Liver (tissue), 9 donors: Measurements from ENCODE around the gene TRIM9. TPM values are rescaled to one million over a fixed set of nuclear protein-coding genes. Genes with fewer than 3 reads are reported as not detected.

Experiments
- DNase-seq: peaks from one replicate; pipeline ENCODE4 v3.0.0-alpha.2; 2017; ENCODE audit warnings: low spot score
- H3K27ac ChIP-seq, 2 donors: one replicate each; pipeline ENCODE4 v1.7.0; 2013; ENCODE audit warnings: inconsistent platforms in 2 of 2, low read length in 2 of 2, control low read depth in 1 of 2, low read depth in 1 of 2, mild to moderate bottlenecking in 1 of 2
- H3K27me3 ChIP-seq, 4 donors: one replicate each; pipeline versions ENCODE4 v1.6.1 to v1.7.0; 2013; ENCODE audit warnings: low read length in 3 of 4, inconsistent platforms in 1 of 4, mild to moderate bottlenecking in 1 of 4, moderate library complexity in 1 of 4; ENCODE audit not compliant: control insufficient read depth in 4 of 4, insufficient read depth in 4 of 4
- H3K36me3 ChIP-seq, 4 donors: one replicate each; pipeline versions ENCODE4 v1.6.1 to v1.7.0; 2013; ENCODE audit warnings: low read length in 3 of 4, mild to moderate bottlenecking in 3 of 4, low read depth in 1 of 4, moderate library complexity in 1 of 4; ENCODE audit not compliant: control insufficient read depth in 4 of 4, insufficient read depth in 3 of 4
- H3K4me1 ChIP-seq, 4 donors: one replicate each; pipeline versions ENCODE4 v1.6.1 to v1.7.0; 2013; ENCODE audit warnings: low read length in 3 of 4, mild to moderate bottlenecking in 3 of 4, moderate library complexity in 1 of 4; ENCODE audit not compliant: control insufficient read depth in 4 of 4, insufficient read depth in 4 of 4
- H3K4me3 ChIP-seq, 3 donors: one replicate each; pipeline versions ENCODE4 v1.6.1 to v1.7.0; 2013; ENCODE audit warnings: low read length in 3 of 3, control low read depth in 1 of 3, low read depth in 1 of 3, mild to moderate bottlenecking in 1 of 3
- H3K9ac ChIP-seq, 2 donors: one replicate each; pipeline ENCODE4 v1.7.0; 2013; ENCODE audit warnings: low read length in 2 of 2, mild to moderate bottlenecking in 2 of 2, moderate library complexity in 2 of 2, control low read depth in 1 of 2, low read depth in 1 of 2
- H3K9me3 ChIP-seq, 4 donors: one replicate each; pipeline versions ENCODE4 v1.6.1 to v1.7.0; 2013; ENCODE audit warnings: low read length in 3 of 4; ENCODE audit not compliant: control insufficient read depth in 4 of 4
- ATF3 ChIP-seq: IDR thresholded peaks from 2 replicates; pipeline ENCODE4 v1.6.1; 2016; ENCODE audit warnings: antibody characterized with exemption
- EGR1 ChIP-seq, 2 donors: IDR thresholded peaks; 2 replicates each; pipeline ENCODE4 v1.6.1; 2016 to 2018; ENCODE audit warnings: antibody characterized with exemption in 2 of 2, low read depth in 2 of 2
- FOXA1 ChIP-seq: IDR thresholded peaks from 2 replicates; pipeline ENCODE4 v1.6.1; 2016; ENCODE audit warnings: antibody characterized with exemption
- FOXA2 ChIP-seq: IDR thresholded peaks from 2 replicates; pipeline ENCODE4 v1.6.1; 2016; ENCODE audit warnings: antibody characterized with exemption
- GABPA ChIP-seq, 2 donors: IDR thresholded peaks in 1 of 2; conservative IDR thresholded peaks in 1 of 2; 2 replicates each; pipeline ENCODE4 v1.6.1; 2016; ENCODE audit warnings: antibody characterized with exemption in 2 of 2, mild to moderate bottlenecking in 1 of 2, moderate library complexity in 1 of 2
- HNF4A ChIP-seq, 2 donors: conservative IDR thresholded peaks; 2 replicates each; pipeline ENCODE4 v1.6.1; 2016; ENCODE audit warnings: antibody characterized with exemption in 2 of 2, mild to moderate bottlenecking in 2 of 2
- HNF4G ChIP-seq: IDR thresholded peaks from 2 replicates; pipeline ENCODE4 v1.6.1; 2016; ENCODE audit warnings: antibody characterized with exemption
- JUND ChIP-seq, 2 donors: IDR thresholded peaks; 2 replicates each; pipeline ENCODE4 v1.6.1; 2016; ENCODE audit warnings: antibody characterized with exemption in 2 of 2
- MAX ChIP-seq: IDR thresholded peaks from 2 replicates; pipeline ENCODE4 v1.6.1; 2016; ENCODE audit warnings: antibody characterized with exemption
- NR2F2 ChIP-seq: IDR thresholded peaks from 2 replicates; pipeline ENCODE4 v1.6.1; 2016; ENCODE audit warnings: antibody characterized with exemption
- RAD21 ChIP-seq, 2 donors: IDR thresholded peaks; 2 replicates each; pipeline ENCODE4 v1.6.1; 2016; ENCODE audit warnings: antibody characterized with exemption in 2 of 2, mild to moderate bottlenecking in 2 of 2
- RXRA ChIP-seq, 2 donors: IDR thresholded peaks; 2 replicates each; pipeline ENCODE4 v1.6.1; 2017 to 2018; ENCODE audit warnings: antibody characterized with exemption in 2 of 2, mild to moderate bottlenecking in 1 of 2
- SP1 ChIP-seq: IDR thresholded peaks from 2 replicates; pipeline ENCODE4 v1.6.1; 2018; ENCODE audit warnings: antibody characterized with exemption, mild to moderate bottlenecking
- TAF1 ChIP-seq: conservative IDR thresholded peaks from 2 replicates; pipeline ENCODE4 v1.6.1; 2016; ENCODE audit warnings: antibody characterized with exemption, mild to moderate bottlenecking
- YY1 ChIP-seq: IDR thresholded peaks from 2 replicates; pipeline ENCODE4 v1.6.1; 2016; ENCODE audit warnings: antibody characterized with exemption, mild to moderate bottlenecking
- ZBTB33 ChIP-seq: IDR thresholded peaks from 2 replicates; pipeline ENCODE4 v1.6.1; 2016; ENCODE audit warnings: antibody characterized with exemption
- WGBS: extraction: QIAGEN DNeasy Blood & Tissue Kit; methylation state at CpG from one replicate; pipeline ENCODE4 v1.1.7; 2013; 5-methylcytosine and 5-hydroxymethylcytosine counted together
- polyA plus RNA-seq, 2 donors: library from polyadenylated mRNA; stranded (reverse) in 1 of 2; unstranded in 1 of 2; fragments of 200-250 nt in 1 of 2; fragments of >200 nt in 1 of 2; fragmentation: Nextera tagmentation in 1 of 2; extraction: Ambion mirVana in 1 of 2; gene quantifications; one replicate each; pipeline versions ENCODE4 v1.2.1 to v1.2.3, GENCODE V29; 2013 to 2015
- total RNA-seq, 2 donors: library from RNA; depleted of rRNA; stranded (reverse); fragments of >200 nt; gene quantifications; one replicate each; pipeline ENCODE4 v1.2.3, GENCODE V29; 2014
- TF ChIP-seq, protein P1 (sequence below): fragments of 150-350 bp; IDR thresholded peaks from 2 replicates; pipeline ENCODE4 v1.5.1; 2017; ENCODE audit warnings: improper control_type of control experiment, low read depth, low read length; ENCODE audit not compliant: missing input control
- TF ChIP-seq, protein P2 (sequence below): IDR thresholded peaks from 2 replicates; pipeline ENCODE4 v1.6.1; 2016; ENCODE audit warnings: antibody characterized with exemption, mild to moderate bottlenecking
- donor health status: healthy.
- donor health status: healthy.
- donor health status: healthy.
- donor health status: healthy.
- donor health status: healthy.

The TRIM9 gene
- total and polyA plus RNA-seq, 4 donors, result 0.09 to 1.6 (median 0.18) TPM

DNA sequence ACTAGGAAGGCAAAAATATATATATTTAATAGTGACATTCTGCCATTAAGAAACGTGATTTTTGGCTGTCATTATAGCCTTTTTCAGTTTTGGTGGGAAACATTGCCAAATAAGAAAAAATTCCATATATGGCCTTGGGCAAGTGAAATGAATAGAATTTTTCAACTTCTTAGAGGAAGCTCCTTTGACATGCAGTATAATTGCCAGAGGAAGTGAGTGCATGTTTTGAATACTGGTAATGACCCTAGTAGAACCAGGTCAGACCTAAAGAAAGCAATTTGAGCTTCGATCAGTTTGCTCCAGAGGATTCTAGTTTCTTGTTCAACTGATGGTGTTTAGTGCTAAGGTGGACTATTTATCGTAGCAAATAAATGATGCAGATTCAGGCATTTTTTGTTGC is 26.2 kb upstream of the TRIM9 start:
- Histone ChIP-seq H3K4me1 (no peaks in the 10 kb centered on the region), H3K27ac (no peak overlapping the region), H3K27me3 (no peaks in the 10 kb centered on the region), H3K36me3 (no peaks in the 10 kb centered on the region), H3K9ac (no peak overlapping the region), H3K4me3 (no peak overlapping the region), H3K9me3 (no peaks in the 10 kb centered on the region)
- TF ChIP-seq EGR1 (IDR thresholded peaks at IDR 0.05; ENCODE audit: low read depth in 2 of 2), result no peak
- TF ChIP-seq TAF1, result no peak
- no peak for TF ChIP-seq MAX
- TF ChIP-seq, protein P1, sequence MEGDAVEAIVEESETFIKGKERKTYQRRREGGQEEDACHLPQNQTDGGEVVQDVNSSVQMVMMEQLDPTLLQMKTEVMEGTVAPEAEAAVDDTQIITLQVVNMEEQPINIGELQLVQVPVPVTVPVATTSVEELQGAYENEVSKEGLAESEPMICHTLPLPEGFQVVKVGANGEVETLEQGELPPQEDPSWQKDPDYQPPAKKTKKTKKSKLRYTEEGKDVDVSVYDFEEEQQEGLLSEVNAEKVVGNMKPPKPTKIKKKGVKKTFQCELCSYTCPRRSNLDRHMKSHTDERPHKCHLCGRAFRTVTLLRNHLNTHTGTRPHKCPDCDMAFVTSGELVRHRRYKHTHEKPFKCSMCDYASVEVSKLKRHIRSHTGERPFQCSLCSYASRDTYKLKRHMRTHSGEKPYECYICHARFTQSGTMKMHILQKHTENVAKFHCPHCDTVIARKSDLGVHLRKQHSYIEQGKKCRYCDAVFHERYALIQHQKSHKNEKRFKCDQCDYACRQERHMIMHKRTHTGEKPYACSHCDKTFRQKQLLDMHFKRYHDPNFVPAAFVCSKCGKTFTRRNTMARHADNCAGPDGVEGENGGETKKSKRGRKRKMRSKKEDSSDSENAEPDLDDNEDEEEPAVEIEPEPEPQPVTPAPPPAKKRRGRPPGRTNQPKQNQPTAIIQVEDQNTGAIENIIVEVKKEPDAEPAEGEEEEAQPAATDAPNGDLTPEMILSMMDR, result no peak
- TF ChIP-seq HNF4G, result no peak
- no peak for TF ChIP-seq RXRA (IDR thresholded peaks at IDR 0.05)
- TF ChIP-seq ZBTB33, result no peak
- TF ChIP-seq YY1, result no peak
- TF ChIP-seq GABPA (IDR thresholded peaks at IDR 0.05 in 1 of 2, conservative IDR thresholded peaks at IDR 0.05 in 1 of 2), result no peak
- TF ChIP-seq HNF4A (conservative IDR thresholded peaks at IDR 0.05), result no peak
- TF ChIP-seq SP1, result no peak
- no peak for TF ChIP-seq FOXA2
- no peak for TF ChIP-seq FOXA1
- TF ChIP-seq, protein P2, sequence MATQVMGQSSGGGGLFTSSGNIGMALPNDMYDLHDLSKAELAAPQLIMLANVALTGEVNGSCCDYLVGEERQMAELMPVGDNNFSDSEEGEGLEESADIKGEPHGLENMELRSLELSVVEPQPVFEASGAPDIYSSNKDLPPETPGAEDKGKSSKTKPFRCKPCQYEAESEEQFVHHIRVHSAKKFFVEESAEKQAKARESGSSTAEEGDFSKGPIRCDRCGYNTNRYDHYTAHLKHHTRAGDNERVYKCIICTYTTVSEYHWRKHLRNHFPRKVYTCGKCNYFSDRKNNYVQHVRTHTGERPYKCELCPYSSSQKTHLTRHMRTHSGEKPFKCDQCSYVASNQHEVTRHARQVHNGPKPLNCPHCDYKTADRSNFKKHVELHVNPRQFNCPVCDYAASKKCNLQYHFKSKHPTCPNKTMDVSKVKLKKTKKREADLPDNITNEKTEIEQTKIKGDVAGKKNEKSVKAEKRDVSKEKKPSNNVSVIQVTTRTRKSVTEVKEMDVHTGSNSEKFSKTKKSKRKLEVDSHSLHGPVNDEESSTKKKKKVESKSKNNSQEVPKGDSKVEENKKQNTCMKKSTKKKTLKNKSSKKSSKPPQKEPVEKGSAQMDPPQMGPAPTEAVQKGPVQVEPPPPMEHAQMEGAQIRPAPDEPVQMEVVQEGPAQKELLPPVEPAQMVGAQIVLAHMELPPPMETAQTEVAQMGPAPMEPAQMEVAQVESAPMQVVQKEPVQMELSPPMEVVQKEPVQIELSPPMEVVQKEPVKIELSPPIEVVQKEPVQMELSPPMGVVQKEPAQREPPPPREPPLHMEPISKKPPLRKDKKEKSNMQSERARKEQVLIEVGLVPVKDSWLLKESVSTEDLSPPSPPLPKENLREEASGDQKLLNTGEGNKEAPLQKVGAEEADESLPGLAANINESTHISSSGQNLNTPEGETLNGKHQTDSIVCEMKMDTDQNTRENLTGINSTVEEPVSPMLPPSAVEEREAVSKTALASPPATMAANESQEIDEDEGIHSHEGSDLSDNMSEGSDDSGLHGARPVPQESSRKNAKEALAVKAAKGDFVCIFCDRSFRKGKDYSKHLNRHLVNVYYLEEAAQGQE, result no peak
- no peak for TF ChIP-seq NR2F2
- no peak for TF ChIP-seq ATF3
- no peak for TF ChIP-seq JUND (IDR thresholded peaks at IDR 0.05)
- TF ChIP-seq RAD21 (IDR thresholded peaks at IDR 0.05), result no peak
- no peak for DNase-seq
- 56% methylated on average over 3 of the region's 3 CpGs for WGBS
